Tibial nerve (tissue), 4 donors: ENCODE measurements around the gene LINGO1.

Experiments used
- EP300 ChIP-seq, 2 donors: sonication (generic); formaldehyde crosslinking; IDR thresholded peaks; one replicate each; pipeline ENCODE4 v1.6.1; 2017; ENCODE audit warnings: antibody characterized with exemption in 2 of 2, mild to moderate bottlenecking in 1 of 2
- POLR2A ChIP-seq, 2 donors: fragments of 450-650 bp; IDR thresholded peaks; one replicate each; pipeline ENCODE4 v1.6.1; 2017; ENCODE audit warnings: antibody characterized with exemption in 2 of 2, mild to moderate bottlenecking in 2 of 2, moderate library complexity in 2 of 2
- TF ChIP-seq, protein P1 (sequence below), 5 experiments: fragments of 200-600 bp in 3 of 5; fragments of 450-650 bp in 2 of 5; sonication (generic) in 3 of 5; IDR thresholded peaks; one replicate each; pipeline ENCODE4 v1.5.1; 2016 to 2019; ENCODE audit warnings: antibody characterized with exemption in 5 of 5, mild to moderate bottlenecking in 3 of 5, moderate library complexity in 2 of 5

DNA sequence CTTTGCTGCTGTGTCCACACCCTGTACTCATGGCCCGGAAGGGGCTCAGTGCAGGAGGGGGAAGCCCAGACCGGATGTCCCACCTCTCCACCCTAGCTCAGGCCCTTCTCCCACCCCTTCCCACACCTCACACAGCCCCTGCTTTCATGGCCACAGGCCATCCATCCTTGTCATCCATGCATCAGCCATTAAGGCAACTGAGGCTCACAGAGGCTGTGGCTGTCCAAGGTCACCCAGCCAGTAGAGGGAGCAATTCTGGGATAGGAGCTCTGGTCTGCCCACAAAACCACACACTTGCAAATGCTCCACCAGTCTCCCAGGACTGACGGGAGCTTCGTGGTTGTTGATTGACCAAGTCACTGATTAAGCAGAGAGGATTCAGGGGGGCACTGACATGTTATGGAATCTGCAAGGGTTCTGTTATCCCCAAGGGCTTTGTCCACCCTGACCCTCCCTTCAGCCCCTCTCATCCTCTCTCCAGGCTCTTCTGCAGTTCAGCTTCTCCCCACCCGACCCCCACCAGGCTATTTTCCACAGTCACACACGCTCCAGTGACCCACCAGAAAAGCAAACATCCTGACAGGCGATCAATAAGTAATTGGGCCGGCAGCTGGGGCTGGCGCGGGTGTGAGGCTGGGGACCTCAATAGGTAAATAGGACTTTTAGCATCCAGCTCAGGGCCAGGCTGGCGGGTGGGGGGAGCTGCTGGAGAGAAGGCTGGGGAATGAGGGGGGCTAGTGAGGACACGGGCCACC, 15.1 kb downstream of the LINGO1 start:
- TF ChIP-seq, protein P1, sequence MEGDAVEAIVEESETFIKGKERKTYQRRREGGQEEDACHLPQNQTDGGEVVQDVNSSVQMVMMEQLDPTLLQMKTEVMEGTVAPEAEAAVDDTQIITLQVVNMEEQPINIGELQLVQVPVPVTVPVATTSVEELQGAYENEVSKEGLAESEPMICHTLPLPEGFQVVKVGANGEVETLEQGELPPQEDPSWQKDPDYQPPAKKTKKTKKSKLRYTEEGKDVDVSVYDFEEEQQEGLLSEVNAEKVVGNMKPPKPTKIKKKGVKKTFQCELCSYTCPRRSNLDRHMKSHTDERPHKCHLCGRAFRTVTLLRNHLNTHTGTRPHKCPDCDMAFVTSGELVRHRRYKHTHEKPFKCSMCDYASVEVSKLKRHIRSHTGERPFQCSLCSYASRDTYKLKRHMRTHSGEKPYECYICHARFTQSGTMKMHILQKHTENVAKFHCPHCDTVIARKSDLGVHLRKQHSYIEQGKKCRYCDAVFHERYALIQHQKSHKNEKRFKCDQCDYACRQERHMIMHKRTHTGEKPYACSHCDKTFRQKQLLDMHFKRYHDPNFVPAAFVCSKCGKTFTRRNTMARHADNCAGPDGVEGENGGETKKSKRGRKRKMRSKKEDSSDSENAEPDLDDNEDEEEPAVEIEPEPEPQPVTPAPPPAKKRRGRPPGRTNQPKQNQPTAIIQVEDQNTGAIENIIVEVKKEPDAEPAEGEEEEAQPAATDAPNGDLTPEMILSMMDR (IDR thresholded peaks at IDR 0.05) = no peak
- TF ChIP-seq POLR2A (IDR thresholded peaks at IDR 0.05) (no peak), EP300 (IDR thresholded peaks at IDR 0.05) (no peak)
